Mucosa of descending colon (tissue), 3 donors: ENCODE results near the gene POLK. TPM values are rescaled to one million over a fixed set of nuclear protein-coding genes. Genes with fewer than 3 reads are reported as not detected.

ENCODE experiments used
- ATAC-seq: fragments of 200-7000 bp; cut with Tn5 transposase; one replicate; pipeline ENCODE4 v1.9.1; 2020; ENCODE audit warnings: mild to moderate bottlenecking, moderate library complexity
- DNase-seq, 3 donors: peaks; one replicate each; pipeline ENCODE4 v3.0.0-alpha.2; 2020
- H3K36me3 ChIP-seq: fragments of 200-600 bp; one replicate; pipeline ENCODE4 v1.8.0; 2021; ENCODE audit warnings: low read depth, mild to moderate bottlenecking
- H3K4me1 ChIP-seq: fragments of 200-600 bp; one replicate; pipeline ENCODE4 v1.8.0; 2021; ENCODE audit warnings: low read depth, mild to moderate bottlenecking
- H3K4me3 ChIP-seq: fragments of 200-600 bp; one replicate; pipeline ENCODE4 v1.8.0; 2021; ENCODE audit warnings: mild to moderate bottlenecking
- H3K9me3 ChIP-seq: fragments of 200-600 bp; one replicate; pipeline ENCODE4 v1.8.0; 2021; ENCODE audit warnings: mild to moderate bottlenecking
- CTCF ChIP-seq: fragments of 200-600 bp; IDR thresholded peaks from one replicate; pipeline ENCODE4 v1.8.0; 2022; ENCODE audit warnings: antibody characterized with exemption, mild to moderate bottlenecking
- intact Hi-C, 2 donors: fragments of 100-400 bp; cut with DNase I in 1 of 2; cut with micrococcal nuclease in 1 of 2; formaldehyde crosslinking; loops; one replicate each; pipeline versions ENCODE4 v1.11.0 to v1.11.1; 2022; cut with DNase I, micrococcal nuclease
- total RNA-seq, 3 donors: library from RNA; stranded (reverse); fragmentation: NEBNext Ultra II Directional in 2 of 3; extraction: Animal tissue kit (Norgen Biotek cat#: 25700) in 2 of 3; gene quantifications; one replicate each; pipeline versions ENCODE4 v1.2.1 to v1.2.4, GENCODE V29; 2021 to 2023
- donor health status: DM: no; HTN: no; CAD: no; lungs with moderate emphysema.
- donor health status: DM: no; HTN: no; CAD: no.
- donor health status: DM: no; HTN: yes; CAD: no.

POLK gene
- total RNA-seq, 3 donors from 2014 or later, result 15.3 to 32.5 (median 17.6) TPM

- H3K9me3 ChIP-seq, result no peaks in the 10 kb centered on the region
- no peak for DNase-seq
These were observed 106.2 kb downstream of the POLK start for GRCh38 chr5:75617736-75618352.

GRCh38 chr5:75620184-75620959 lies 108.7 kb downstream of the POLK start:
- ATAC-seq, result no peak
- intact Hi-C loops, result no loop called here

More at GRCh38 chr5:75617736-75618352, 106.2 kb downstream of the POLK start:
- intact Hi-C loops, result no loop called here
- H3K36me3 ChIP-seq, result no peaks in the 10 kb centered on the region
- H3K4me3 ChIP-seq, result no peak overlapping the region
- ATAC-seq, result no peak
- TF ChIP-seq CTCF, result no peak
- H3K4me1 ChIP-seq, result peaks cover 34% of the 10 kb centered on the region

GRCh38 chr5:75622564-75622963 lies 110.9 kb downstream of the POLK start:
- Histone ChIP-seq H3K4me1 (peaks cover 20% of the 10 kb centered on the region), H3K9me3 (no peaks in the 10 kb centered on the region), H3K36me3 (no peaks in the 10 kb centered on the region), H3K4me3 (no peak overlapping the region)
- intact Hi-C loops, result no loop called here
- ATAC-seq (peak; percentile 96), DNase-seq (peak in 1 of 3 donors; percentile 54)
- TF ChIP-seq CTCF, result no peak

More at GRCh38 chr5:75620184-75620959, 108.7 kb downstream of the POLK start:
- Histone ChIP-seq H3K4me3 (no peak overlapping the region), H3K4me1 (peaks cover 36% of the 10 kb centered on the region), H3K9me3 (no peaks in the 10 kb centered on the region), H3K36me3 (no peaks in the 10 kb centered on the region)
- TF ChIP-seq CTCF, result no peak
- DNase-seq, result no peak

- no peak for DNase-seq
- no peak for TF ChIP-seq CTCF
These were observed 112.2 kb downstream of the POLK start for GRCh38 chr5:75623846-75624245.

GRCh38 chr5:75626959-75627358 lies 115.3 kb downstream of the POLK start:
- H3K36me3 ChIP-seq, result no peaks in the 10 kb centered on the region
- ATAC-seq, result no peak
- DNase-seq, result no peak
- no peaks in the 10 kb centered on the region for H3K9me3 ChIP-seq
- TF ChIP-seq CTCF, result no peak
- peaks cover 4% of the 10 kb centered on the region for H3K4me1 ChIP-seq
- intact Hi-C loops, result no loop called here
- H3K4me3 ChIP-seq, result no peak overlapping the region

More at GRCh38 chr5:75623846-75624245, 112.2 kb downstream of the POLK start:
- Histone ChIP-seq H3K4me3 (no peak overlapping the region), H3K4me1 (peaks cover 16% of the 10 kb centered on the region), H3K9me3 (no peaks in the 10 kb centered on the region), H3K36me3 (no peaks in the 10 kb centered on the region)
- peak; percentile 28 for ATAC-seq
- intact Hi-C loops, result no loop called here
